HG02938 (cell line): ENCODE measurements around the gene PXDC1.

ENCODE experiments used
- ATAC-seq: cut with Tn5 transposase; IDR thresholded peaks from one replicate; pipeline ENCODE4 v1.9.1; 2021; ENCODE audit warnings: mild to moderate bottlenecking, moderate library complexity; ENCODE audit not compliant: unreplicated experiment

Gene PXDC1

GRCh38 chr6:3749067-3749841, 2.3 kb downstream of the PXDC1 start:
- ATAC-seq: no peak

GRCh38 chr6:3748208-3749066, 3.1 kb downstream of the PXDC1 start:
- ATAC-seq: no peak

- ATAC-seq: no peak
Observed at GRCh38 chr6:3747100-3747737, 4.3 kb downstream of the PXDC1 start.

- ATAC-seq: no peak
Observed at GRCh38 chr6:3746696-3747095, 4.8 kb downstream of the PXDC1 start.

- peak; percentile 36 for ATAC-seq
Observed at GRCh38 chr6:3746119-3746691, 5.3 kb downstream of the PXDC1 start.

GRCh38 chr6:3745566-3746118, 5.9 kb downstream of the PXDC1 start:
- no peak for ATAC-seq

- no peak for ATAC-seq
Observed at GRCh38 chr6:3744901-3745470, 6.5 kb downstream of the PXDC1 start.

GRCh38 chr6:3744211-3744900, 7.2 kb downstream of the PXDC1 start:
- no peak for ATAC-seq

GRCh38 chr6:3743541-3743940, 8.0 kb downstream of the PXDC1 start:
- ATAC-seq: no peak

GRCh38 chr6:3742426-3743344, 8.8 kb downstream of the PXDC1 start:
- peak; percentile 58 for ATAC-seq

- ATAC-seq: no peak
Observed at GRCh38 chr6:3742076-3742425, 9.5 kb downstream of the PXDC1 start.

- no peak for ATAC-seq
Observed at GRCh38 chr6:3741477-3741871, 10.0 kb downstream of the PXDC1 start.

- ATAC-seq: no peak
Observed at GRCh38 chr6:3740551-3741476, 10.7 kb downstream of the PXDC1 start.

GRCh38 chr6:3739311-3739897, 12.1 kb downstream of the PXDC1 start:
- no peak for ATAC-seq

GRCh38 chr6:3738381-3739131, 13.0 kb downstream of the PXDC1 start:
- no peak for ATAC-seq

GRCh38 chr6:3737831-3738210, 13.7 kb downstream of the PXDC1 start:
- ATAC-seq: no peak
